ENCODE results near the gene HMCES.

GRCh38 chr3:129313415-129313664 is 34.7 kb downstream of the HMCES start:
- TF ChIP-seq CTCF (IDR thresholded peaks at IDR 0.05) (no peak), POLR2AphosphoS5 (IDR thresholded peaks at IDR 0.05) (no peak), POLR2A (IDR thresholded peaks at IDR 0.05) (no peak), EP300 (IDR thresholded peaks at IDR 0.05) (no peak)
